ENCODE data around the gene TEX14. TPM values are rescaled to one million over a fixed set of nuclear protein-coding genes. Genes with fewer than 3 reads are reported as not detected.

Gene TEX14
- polyA plus RNA-seq, 1 donor (not counting 4 experiments of a cell fraction or from before 2014, with no cell fraction given): 0.16 TPM

DNA sequence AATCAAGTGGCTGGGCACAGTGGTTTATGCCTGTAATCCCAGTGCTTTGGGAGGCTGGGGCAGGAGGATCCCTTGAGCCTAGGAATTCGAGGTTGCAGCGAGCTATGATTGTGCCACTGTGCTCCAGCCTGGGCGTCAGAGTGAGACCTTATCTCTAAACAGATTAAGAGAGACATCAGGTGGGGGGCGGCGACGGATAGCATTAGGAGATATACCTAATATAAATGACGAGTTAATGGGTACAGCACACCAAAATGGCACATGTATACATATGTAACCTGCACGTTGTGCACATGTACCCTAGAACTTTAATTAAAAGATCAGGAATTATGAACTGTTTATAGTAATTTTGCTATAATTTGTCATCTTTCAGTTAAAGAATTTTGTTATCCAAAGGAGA, 10.9 kb upstream of the TEX14 start:
- Histone ChIP-seq H3K9ac (ENCODE audit: control insufficient read depth, extremely low read depth, insufficient read depth, low read length) (no peak overlapping the region), H2AFZ (ENCODE audit: control insufficient read depth, low read length) (no peak overlapping the region), H3K36me3 (ENCODE audit: control insufficient read depth in 2 of 2, extremely low read depth in 1 of 2, insufficient read depth in 2 of 2, low read length in 2 of 2) (peaks cover under 1 to 2% of the 10 kb centered on the region in 2 experiments), H3K27me3 (ENCODE audit: control insufficient read depth, extremely low read depth, insufficient read depth, low read length) (no peaks in the 10 kb centered on the region), H3K9me3 (ENCODE audit: control insufficient read depth, low read depth, low read length) (no peaks in the 10 kb centered on the region), H4K20me1 (ENCODE audit: control insufficient read depth, extremely low read depth, insufficient read depth, low read length) (no peaks in the 10 kb centered on the region), H3K4me3 (ENCODE audit: control insufficient read depth in 2 of 3, extremely low read depth in 1 of 3, insufficient read depth in 2 of 3, low read depth in 1 of 3, low read length in 3 of 3) (no peak overlapping the region), H3K79me2 (ENCODE audit: control insufficient read depth, insufficient read depth, low read length) (no peaks in the 10 kb centered on the region), H3K4me1 (ENCODE audit: control insufficient read depth, extremely low read depth, insufficient read depth, low read length) (no peaks in the 10 kb centered on the region), H3K27ac (ENCODE audit: control insufficient read depth, insufficient read depth, low read length) (no peak overlapping the region), H3K4me2 (ENCODE audit: control insufficient read depth, extremely low read depth, insufficient read depth, low read depth, low read length) (no peak overlapping the region), H3K9me1 (ENCODE audit: control insufficient read depth, extremely low read depth, insufficient read depth, low read length) (no peaks in the 10 kb centered on the region)
- TF ChIP-seq, protein P1, sequence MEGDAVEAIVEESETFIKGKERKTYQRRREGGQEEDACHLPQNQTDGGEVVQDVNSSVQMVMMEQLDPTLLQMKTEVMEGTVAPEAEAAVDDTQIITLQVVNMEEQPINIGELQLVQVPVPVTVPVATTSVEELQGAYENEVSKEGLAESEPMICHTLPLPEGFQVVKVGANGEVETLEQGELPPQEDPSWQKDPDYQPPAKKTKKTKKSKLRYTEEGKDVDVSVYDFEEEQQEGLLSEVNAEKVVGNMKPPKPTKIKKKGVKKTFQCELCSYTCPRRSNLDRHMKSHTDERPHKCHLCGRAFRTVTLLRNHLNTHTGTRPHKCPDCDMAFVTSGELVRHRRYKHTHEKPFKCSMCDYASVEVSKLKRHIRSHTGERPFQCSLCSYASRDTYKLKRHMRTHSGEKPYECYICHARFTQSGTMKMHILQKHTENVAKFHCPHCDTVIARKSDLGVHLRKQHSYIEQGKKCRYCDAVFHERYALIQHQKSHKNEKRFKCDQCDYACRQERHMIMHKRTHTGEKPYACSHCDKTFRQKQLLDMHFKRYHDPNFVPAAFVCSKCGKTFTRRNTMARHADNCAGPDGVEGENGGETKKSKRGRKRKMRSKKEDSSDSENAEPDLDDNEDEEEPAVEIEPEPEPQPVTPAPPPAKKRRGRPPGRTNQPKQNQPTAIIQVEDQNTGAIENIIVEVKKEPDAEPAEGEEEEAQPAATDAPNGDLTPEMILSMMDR (optimal IDR thresholded peaks at IDR 0.05 in 1 of 3, IDR thresholded peaks at IDR 0.05 in 1 of 3, conservative IDR thresholded peaks at IDR 0.05 in 1 of 3; ENCODE audit: extremely low read depth in 1 of 3, insufficient read depth in 2 of 3, low read length in 3 of 3): no peak
- no peak for TF ChIP-seq EZH2 (IDR thresholded peaks at IDR 0.05; ENCODE audit: low read length)
- no peak for DNase-seq (ENCODE audit: low read depth, low spot score)
- dilution Hi-C loops (cut with MboI; ENCODE audit: extremely low pct_ligation_motif_present, low sequenced_read_pairs): no loop called here
- FAIRE-seq: no peak

DNA sequence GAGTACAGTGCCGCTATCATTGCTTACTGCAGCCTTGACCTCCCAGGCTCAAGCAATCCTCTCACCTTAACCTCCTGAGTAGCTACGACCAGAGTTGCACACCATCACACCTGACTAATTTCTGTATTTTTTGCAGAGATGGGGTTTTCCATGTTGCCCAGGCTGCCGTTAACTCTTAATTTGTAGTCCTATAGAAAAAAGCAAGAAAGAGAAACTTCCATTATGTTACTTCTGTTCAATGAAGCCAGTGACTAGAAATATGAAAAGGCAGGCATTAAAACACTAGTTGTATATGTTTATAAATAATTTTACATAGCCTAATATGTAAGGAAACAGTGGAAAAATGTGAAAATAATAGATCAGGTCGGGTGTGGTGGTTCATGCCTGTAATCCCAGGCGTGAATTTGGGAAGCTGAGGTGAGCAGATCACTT, 10.2 kb upstream of the TEX14 start:
- no peak for TF ChIP-seq EZH2 (IDR thresholded peaks at IDR 0.05; ENCODE audit: low read length)
- Histone ChIP-seq H3K9me3 (ENCODE audit: control insufficient read depth, low read depth, low read length) (no peaks in the 10 kb centered on the region), H3K4me3 (ENCODE audit: control insufficient read depth in 2 of 3, extremely low read depth in 1 of 3, insufficient read depth in 2 of 3, low read depth in 1 of 3, low read length in 3 of 3) (no peak overlapping the region), H3K36me3 (ENCODE audit: control insufficient read depth in 2 of 2, extremely low read depth in 1 of 2, insufficient read depth in 2 of 2, low read length in 2 of 2) (peaks cover 0 to 2% of the 10 kb centered on the region in 2 experiments), H4K20me1 (ENCODE audit: control insufficient read depth, extremely low read depth, insufficient read depth, low read length) (no peaks in the 10 kb centered on the region), H3K27me3 (ENCODE audit: control insufficient read depth, extremely low read depth, insufficient read depth, low read length) (no peaks in the 10 kb centered on the region), H3K9ac (ENCODE audit: control insufficient read depth, extremely low read depth, insufficient read depth, low read length) (no peak overlapping the region), H3K4me1 (ENCODE audit: control insufficient read depth, extremely low read depth, insufficient read depth, low read length) (no peaks in the 10 kb centered on the region), H2AFZ (ENCODE audit: control insufficient read depth, low read length) (no peak overlapping the region), H3K9me1 (ENCODE audit: control insufficient read depth, extremely low read depth, insufficient read depth, low read length) (no peaks in the 10 kb centered on the region), H3K4me2 (ENCODE audit: control insufficient read depth, extremely low read depth, insufficient read depth, low read depth, low read length) (no peak overlapping the region), H3K79me2 (ENCODE audit: control insufficient read depth, insufficient read depth, low read length) (no peaks in the 10 kb centered on the region), H3K27ac (ENCODE audit: control insufficient read depth, insufficient read depth, low read length) (no peak overlapping the region)
- no peak for DNase-seq (ENCODE audit: low read depth, low spot score)
- no peak for FAIRE-seq
- dilution Hi-C loops (cut with MboI; ENCODE audit: extremely low pct_ligation_motif_present, low sequenced_read_pairs): no loop called here

DNA sequence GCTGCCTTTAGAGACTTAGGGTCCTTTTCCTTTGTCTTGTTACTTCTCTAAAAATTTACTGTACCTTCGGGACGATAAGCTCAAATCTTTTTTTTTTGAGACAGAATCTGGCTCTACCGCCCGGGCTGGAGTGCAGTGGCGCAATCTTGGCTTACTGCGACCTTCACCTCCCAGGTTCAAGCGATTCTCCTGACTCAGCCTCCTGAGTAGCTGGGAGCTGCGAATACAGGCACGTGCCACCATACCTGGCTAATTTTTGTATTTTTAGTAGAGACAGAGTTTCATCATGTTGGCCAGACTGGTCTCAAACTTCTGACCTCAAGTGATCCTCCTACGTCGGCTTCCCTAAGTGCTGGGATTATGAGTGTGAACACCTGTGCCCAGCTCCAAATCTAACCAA, 7.9 kb upstream of the TEX14 start:
- Histone ChIP-seq H3K27me3 (ENCODE audit: control insufficient read depth, extremely low read depth, insufficient read depth, low read length) (no peaks in the 10 kb centered on the region), H3K36me3 (ENCODE audit: control insufficient read depth in 2 of 2, extremely low read depth in 1 of 2, insufficient read depth in 2 of 2, low read length in 2 of 2) (peaks cover 0 to 6% of the 10 kb centered on the region in 2 experiments), H3K79me2 (ENCODE audit: control insufficient read depth, insufficient read depth, low read length) (peaks cover 2% of the 10 kb centered on the region), H3K4me3 (ENCODE audit: control insufficient read depth in 2 of 3, extremely low read depth in 1 of 3, insufficient read depth in 2 of 3, low read depth in 1 of 3, low read length in 3 of 3) (no peak overlapping the region), H3K9me1 (ENCODE audit: control insufficient read depth, extremely low read depth, insufficient read depth, low read length) (no peaks in the 10 kb centered on the region), H3K9me3 (ENCODE audit: control insufficient read depth, low read depth, low read length) (no peaks in the 10 kb centered on the region), H4K20me1 (ENCODE audit: control insufficient read depth, extremely low read depth, insufficient read depth, low read length) (no peaks in the 10 kb centered on the region), H3K4me1 (ENCODE audit: control insufficient read depth, extremely low read depth, insufficient read depth, low read length) (no peaks in the 10 kb centered on the region), H3K9ac (ENCODE audit: control insufficient read depth, extremely low read depth, insufficient read depth, low read length) (no peak overlapping the region), H3K27ac (ENCODE audit: control insufficient read depth, insufficient read depth, low read length) (no peak overlapping the region), H2AFZ (ENCODE audit: control insufficient read depth, low read length) (no peak overlapping the region), H3K4me2 (ENCODE audit: control insufficient read depth, extremely low read depth, insufficient read depth, low read depth, low read length) (no peak overlapping the region)
- TF ChIP-seq, protein P1 (optimal IDR thresholded peaks at IDR 0.05 in 1 of 3, IDR thresholded peaks at IDR 0.05 in 1 of 3, conservative IDR thresholded peaks at IDR 0.05 in 1 of 3; ENCODE audit: extremely low read depth in 1 of 3, insufficient read depth in 2 of 3, low read length in 3 of 3): no peak
- no peak for TF ChIP-seq EZH2 (IDR thresholded peaks at IDR 0.05; ENCODE audit: low read length)
- no peak for FAIRE-seq
- DNase-seq (ENCODE audit: low read depth, low spot score): no peak
- dilution Hi-C loops (cut with MboI; ENCODE audit: extremely low pct_ligation_motif_present, low sequenced_read_pairs): no loop called here

Measured in keratinocyte (primary cell).